Suprapubic skin (tissue), 4 donors: Measurements from ENCODE around the gene PTPRD.

Source experiments
- POLR2A ChIP-seq, 2 donors: fragments of 450-650 bp; IDR thresholded peaks; one replicate each; pipeline ENCODE4 v1.6.1; 2017; ENCODE audit warnings: antibody characterized with exemption in 2 of 2, mild to moderate bottlenecking in 2 of 2, moderate library complexity in 2 of 2
- POLR2AphosphoS5 ChIP-seq, 3 donors: sonication (generic); formaldehyde crosslinking; IDR thresholded peaks; one replicate each; pipeline ENCODE4 v1.6.1; 2017; ENCODE audit warnings: antibody characterized with exemption in 3 of 3
- TF ChIP-seq, protein P1 (sequence below), 2 donors: fragments of 200-600 bp in 1 of 2; fragments of 450-650 bp in 1 of 2; sonication (generic) in 1 of 2; IDR thresholded peaks; one replicate each; pipeline ENCODE4 v1.5.1; 2016 to 2019; ENCODE audit warnings: antibody characterized with exemption in 2 of 2, mild to moderate bottlenecking in 1 of 2, moderate library complexity in 1 of 2

DNA sequence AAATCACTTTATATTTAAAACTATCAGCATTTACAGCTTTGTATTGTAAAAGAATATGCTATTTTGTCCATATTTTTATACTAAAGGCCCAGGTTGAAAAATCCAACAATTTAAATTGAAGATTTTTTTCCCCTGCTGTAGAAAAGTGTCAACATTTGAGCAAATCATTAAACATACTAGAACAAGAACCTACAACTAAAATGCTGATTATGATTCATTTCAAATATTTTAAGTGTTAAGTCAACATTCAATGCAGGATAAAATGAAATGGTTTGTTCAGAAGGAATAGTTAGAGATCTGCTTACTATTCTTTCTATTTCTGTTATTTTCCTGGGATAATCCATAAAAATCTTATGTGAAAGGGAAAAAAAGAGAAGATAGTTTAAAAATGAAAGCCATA, 1946.7 kb downstream of the PTPRD start:
- TF ChIP-seq, protein P1, sequence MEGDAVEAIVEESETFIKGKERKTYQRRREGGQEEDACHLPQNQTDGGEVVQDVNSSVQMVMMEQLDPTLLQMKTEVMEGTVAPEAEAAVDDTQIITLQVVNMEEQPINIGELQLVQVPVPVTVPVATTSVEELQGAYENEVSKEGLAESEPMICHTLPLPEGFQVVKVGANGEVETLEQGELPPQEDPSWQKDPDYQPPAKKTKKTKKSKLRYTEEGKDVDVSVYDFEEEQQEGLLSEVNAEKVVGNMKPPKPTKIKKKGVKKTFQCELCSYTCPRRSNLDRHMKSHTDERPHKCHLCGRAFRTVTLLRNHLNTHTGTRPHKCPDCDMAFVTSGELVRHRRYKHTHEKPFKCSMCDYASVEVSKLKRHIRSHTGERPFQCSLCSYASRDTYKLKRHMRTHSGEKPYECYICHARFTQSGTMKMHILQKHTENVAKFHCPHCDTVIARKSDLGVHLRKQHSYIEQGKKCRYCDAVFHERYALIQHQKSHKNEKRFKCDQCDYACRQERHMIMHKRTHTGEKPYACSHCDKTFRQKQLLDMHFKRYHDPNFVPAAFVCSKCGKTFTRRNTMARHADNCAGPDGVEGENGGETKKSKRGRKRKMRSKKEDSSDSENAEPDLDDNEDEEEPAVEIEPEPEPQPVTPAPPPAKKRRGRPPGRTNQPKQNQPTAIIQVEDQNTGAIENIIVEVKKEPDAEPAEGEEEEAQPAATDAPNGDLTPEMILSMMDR (IDR thresholded peaks at IDR 0.05), result no peak
- TF ChIP-seq POLR2AphosphoS5 (IDR thresholded peaks at IDR 0.05) (no peak), POLR2A (IDR thresholded peaks at IDR 0.05) (no peak)
